HG02763 (cell line): ENCODE measurements around the gene PTGES3.
A peak's percentile ranks its signal among the peaks of the same experiment; 100 is the strongest.
"Not testable (repeated sequence)": the region's sequence is repeated elsewhere in the genome, so short reads cannot be mapped to it uniquely, and the experiment has no call there.

Source experiments
- ATAC-seq: cut with Tn5 transposase; IDR thresholded peaks from one replicate; pipeline ENCODE4 v1.9.1; 2021; ENCODE audit warnings: mild to moderate bottlenecking, moderate library complexity; ENCODE audit not compliant: unreplicated experiment

PTGES3 gene, protein sequence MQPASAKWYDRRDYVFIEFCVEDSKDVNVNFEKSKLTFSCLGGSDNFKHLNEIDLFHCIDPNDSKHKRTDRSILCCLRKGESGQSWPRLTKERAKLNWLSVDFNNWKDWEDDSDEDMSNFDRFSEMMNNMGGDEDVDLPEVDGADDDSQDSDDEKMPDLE

DNA sequence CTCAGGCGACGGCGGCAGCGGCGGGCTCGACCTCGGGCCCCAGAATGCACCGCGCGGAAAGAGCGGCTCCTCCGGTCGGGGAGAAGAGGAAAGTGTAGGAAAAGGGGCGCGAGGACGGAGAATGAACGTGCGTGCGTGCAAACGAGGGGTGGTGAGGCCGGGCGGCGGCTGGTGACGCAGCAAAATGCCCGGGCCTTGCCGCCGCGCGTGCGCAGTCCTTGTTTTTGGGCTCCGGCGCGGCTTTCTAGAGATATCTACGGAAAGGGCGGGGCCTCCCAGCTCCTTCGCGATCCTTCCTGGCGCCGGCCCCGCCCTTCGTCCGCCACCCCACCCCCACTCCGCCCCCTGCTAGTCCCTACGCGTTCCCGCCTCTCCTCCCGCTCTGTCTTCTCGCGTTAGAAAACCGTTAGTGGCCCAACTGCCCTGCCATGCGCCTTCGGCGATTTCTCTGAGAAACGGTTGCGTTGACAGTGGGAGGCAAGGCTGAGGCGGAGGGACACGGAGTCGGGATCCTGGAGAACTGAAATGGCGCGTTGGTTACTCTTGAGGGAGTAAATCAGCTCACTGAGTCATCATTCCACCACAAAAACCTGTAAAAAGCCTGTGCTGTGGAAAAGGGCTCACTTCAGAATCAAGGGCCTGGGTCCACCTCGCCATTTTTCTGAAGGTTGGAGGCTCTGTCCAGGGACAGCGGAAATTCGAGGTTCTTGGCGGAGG lies at the start of gene PTGES3:
Gene PTGES3, minus strand, starts transcription at position 156 of the 717 bp plus-strand sequence. CDS start 285 bp downstream, outside the sequence.
- ATAC-seq, result peak; percentile 63

DNA sequence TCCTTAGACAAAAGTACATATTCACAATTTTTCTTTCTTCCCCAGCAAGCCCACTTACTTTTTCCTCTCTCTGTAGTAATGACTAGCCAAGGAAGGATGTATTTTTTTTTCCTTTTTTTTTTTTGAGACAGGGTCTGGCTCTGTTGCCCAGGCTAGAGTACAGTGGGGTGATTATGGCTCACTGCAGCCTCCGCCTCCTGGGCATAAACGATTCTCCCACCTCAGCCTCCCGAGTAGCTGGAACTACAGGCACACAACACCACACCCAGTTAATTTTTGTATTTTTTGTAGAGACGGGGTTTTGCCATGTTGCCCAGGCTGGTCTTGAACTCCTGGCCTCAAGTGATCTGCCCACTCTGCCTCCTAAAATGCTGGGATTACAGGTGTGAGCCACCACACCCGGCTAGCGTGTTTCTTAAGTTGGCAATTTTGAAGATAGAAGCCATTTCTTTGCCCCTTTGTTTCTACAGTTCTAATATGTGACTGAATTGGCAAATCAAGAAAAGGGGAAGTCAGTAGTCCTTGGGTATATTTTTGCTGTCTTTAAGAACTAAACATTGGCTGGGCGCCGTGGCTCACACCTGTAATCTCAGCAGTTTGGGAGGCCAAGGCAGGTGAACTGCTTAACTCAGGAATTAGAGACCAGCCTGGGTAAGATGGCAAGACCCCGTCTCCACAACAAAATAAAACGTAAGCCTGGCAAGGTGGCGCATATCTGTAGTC lies 40.2 kb upstream of the PTGES3 start:
- ATAC-seq, result no peak

DNA sequence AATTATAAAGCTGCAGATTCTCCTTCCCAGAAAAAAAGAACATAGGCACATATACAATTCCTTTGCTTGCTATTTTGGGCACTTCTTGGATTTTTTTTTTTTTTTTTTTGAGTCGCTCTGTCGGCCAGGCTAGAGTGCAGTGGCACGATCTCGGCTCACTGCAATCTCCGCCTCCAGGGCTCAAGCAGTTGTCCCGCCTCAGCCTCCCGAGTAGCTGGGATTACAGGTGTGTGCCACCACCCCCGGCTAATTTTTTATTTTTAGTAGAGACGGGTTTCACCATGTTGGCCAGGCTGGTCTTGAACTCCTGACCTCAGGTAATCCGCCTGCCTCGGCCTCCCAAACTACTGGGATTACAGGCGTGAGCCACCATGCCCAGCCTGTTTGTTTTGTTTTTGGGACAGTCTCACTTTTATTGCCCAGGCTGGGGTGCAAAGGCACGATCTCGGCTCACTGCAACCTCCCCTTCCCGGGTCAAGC lies 38.2 kb upstream of the PTGES3 start:
- not testable (repeated sequence) for ATAC-seq

DNA sequence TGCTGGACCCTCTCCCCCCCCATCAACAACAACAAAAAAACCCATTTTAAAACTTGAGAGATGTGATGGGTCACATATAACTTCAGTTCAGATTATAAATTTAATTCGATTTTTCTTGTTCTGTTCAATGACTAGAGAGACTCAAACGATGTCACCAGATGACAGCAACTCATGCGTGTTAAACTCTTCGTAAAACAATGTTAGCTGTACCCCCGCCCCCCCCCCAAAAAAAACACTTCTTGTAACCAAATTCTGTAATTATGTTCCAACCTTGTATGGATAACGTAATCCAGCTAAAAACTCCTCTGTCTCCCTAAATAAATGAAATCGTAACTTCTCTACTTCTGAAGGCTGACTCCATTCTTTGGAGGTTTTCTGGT lies 37.6 kb upstream of the PTGES3 start:
- no peak for ATAC-seq

DNA sequence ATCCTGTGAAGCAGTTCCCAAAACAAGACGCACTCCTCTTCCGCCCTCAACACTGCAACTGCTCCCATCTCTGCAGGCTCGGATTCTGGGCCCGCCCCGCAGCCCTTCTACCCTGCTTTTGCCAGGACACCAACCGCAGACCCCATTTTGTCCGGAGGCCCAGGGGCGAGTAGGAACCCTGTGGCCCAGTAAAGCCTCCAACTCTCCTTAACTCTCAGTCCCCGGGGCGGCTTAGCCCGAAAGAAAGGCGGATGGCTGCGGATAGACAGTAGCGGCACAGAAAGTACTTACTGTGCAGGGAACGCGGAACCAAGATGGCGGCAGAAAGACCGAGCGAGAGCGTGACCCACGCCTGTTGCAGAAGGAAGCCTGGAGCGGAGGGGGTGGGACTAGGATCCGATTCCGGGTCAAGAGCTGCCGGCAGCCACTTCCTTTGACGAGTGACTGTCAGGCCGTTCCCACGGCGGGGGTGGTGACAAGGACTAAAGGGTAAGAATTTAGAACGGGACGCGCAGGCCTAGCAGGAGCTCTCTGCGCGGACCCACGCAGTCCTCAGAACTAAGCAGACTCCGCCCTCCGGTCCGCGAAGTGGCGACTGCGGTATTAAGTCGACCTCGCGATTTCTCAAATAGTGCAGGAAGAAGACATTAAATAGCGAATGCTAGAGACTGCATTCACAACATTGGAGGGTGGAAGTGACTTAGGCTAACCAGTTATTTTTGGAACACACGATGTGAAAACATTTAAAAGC lies 37.1 kb upstream of the PTGES3 start, which contains the start of gene NACA:
Gene NACA, minus strand, starts transcription at position 328 of the 751 bp plus-strand sequence. CDS start 778 bp downstream, outside the sequence.
- ATAC-seq, result peak; percentile 94

DNA sequence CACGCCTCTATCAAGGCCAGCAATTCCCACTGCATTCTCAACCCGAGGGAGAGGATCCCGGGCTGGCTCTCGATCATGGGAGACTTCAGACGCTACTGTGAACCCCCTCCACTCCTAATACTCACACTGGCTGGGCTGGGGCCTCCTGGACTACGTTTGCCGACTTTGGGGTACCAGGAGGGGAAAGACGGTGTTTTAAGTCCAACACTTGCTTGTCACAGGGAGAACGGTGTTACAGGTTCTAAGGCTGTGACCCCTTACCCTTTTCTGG lies 36.6 kb upstream of the PTGES3 start:
- no peak for ATAC-seq

DNA sequence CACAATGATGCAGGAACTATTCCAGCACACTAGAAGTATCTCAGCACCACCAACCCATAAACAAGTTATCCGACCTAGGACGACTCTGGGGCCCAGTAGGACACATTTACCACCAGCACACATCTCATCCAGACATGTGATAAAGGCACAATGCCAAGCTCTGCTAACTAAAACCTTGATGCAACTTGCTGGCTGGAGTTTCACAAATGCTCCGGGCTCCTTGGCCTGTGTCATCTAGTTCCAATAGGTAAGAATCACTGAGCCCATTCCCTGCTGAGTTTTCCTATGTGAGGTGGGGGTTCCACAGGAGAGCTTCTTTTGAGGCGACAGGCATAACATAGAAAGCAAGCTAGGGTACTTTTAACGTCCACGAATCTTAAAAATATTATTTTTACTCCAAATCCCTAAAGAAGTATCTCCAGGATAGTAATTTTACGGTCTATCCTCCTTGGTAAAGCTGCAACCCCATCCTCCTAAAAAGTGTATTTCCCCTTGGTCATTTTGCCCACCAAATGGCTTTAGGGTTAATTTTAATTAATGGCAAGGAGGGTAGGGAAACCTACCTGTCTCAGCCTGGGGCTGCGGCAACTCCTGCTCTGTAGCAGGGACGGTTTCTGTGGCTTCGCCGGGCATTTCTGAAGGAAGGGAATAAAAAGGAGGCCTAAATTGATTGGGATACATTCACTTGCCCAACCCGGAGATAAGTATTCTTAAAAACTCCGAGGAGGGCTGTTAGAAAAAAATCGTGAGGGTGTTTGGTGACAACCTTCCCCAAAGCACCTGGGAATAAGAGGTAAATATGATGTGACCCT lies 36.0 kb upstream of the PTGES3 start:
- no peak for ATAC-seq

DNA sequence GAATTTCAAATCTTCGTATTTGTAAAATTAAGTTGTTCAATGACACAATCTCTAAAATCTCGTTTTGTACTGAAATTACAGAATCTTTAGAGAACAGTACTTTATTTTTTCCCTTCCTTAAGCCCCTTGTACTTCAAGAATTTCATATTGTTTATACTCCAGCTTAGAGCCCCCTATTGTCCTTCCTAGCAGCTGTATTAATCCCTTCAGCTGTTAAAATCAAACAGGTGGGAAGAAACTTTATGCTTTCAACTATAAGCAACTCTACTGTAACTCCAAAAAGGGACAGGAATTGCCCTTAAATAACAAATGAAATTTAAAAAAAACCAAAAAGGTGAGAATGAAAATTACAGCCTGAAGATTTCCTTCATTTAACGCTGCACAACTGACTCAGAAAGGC lies 35.3 kb upstream of the PTGES3 start:
- ATAC-seq, result no peak

DNA sequence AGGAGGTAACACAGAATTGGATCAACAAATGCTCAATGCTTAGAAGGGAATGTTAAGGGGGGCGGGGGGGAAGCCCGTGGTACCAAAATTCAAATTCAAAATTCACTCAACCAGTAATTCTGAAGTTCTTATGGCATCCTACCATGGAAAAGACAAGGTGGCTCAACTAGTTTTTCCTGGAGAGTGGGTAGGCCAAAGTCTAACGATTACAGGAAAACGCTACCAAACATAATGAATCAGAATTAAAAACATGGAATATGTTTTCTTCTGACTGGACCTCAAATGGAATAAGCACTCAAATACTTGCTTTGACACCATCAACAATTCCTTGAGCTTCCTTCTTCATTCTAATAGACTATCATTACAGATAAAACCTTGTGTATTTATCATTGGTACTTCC lies 34.7 kb upstream of the PTGES3 start:
- ATAC-seq, result no peak

DNA sequence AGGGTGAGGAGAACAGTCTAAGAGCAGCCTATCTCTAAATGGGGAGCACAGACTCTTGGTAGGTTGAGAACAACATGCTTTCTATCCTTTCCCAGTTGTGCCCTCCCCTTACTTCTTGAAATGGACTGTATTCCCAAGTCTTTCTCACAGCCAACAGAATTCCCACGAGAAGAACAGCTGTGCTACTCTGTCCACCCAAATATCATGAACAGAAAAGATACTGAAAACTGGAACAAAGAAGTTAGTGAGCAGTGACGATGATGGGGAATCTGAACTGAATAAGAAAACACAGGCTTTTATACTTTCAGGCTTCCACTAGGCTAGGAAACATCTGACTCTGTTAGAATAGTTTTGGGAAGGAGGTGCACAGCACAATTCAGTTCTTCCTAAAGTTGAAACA lies 33.6 kb upstream of the PTGES3 start:
- ATAC-seq, result no peak

DNA sequence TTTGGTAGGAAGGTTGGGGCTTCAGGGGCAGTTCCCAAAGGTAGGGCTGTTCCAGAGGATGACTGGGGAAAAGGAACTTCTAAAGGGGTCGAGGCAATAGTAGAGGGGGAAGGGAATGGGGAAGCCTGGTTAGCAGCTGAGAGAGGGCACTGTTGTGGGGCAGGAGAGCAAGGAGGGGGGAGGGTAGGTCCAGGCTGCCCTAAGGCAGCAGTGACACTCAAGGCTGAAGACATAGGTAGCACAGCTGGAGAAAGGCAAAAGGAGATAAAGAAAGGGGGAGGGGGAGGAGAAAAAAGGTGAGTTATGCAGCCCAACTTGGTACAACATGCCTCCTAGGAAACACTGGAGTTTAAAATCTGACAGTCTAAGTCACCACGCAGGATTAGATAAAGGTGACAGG lies 33.1 kb upstream of the PTGES3 start:
- ATAC-seq, result no peak

DNA sequence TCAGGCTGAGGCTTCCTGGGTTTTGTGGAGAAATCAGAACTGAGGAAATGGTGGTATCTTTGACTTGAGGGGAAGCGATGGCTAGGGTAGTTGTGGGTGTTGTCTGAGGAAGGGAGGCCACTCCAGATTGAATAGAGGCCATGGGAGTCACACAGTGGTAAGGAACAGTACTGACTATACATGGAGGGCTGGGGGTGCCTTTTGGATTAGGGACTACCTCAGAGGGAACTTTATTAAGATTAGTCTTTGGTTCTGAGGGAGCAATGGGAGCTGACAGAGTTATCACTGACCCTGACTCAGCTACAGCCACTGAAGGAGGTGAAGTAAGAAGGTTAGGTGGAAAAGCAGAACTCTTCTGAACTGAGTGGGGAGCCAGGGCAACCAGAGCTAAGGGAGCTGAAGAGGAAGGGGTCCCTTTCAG lies 32.7 kb upstream of the PTGES3 start:
- ATAC-seq, result no peak

DNA sequence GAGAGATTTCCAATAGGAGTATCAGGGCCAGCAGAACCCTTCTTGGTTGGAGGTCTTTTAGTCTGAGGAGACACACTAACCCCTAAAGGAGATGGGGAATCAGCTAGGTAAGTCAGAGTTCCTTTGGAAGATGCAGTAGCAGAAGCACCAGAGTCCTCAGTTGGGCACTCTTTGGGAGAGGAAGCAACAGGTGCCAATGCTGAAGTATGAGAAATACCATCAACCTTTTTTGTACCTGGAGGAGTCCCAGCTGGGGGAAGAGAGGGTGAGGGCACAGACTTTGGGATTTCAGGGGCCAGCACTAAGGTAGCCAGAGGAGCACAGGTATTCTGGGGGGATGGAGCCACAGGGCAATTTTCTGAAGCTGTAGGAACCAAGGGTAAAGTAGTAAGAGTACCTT lies 31.0 kb upstream of the PTGES3 start:
- no peak for ATAC-seq

DNA sequence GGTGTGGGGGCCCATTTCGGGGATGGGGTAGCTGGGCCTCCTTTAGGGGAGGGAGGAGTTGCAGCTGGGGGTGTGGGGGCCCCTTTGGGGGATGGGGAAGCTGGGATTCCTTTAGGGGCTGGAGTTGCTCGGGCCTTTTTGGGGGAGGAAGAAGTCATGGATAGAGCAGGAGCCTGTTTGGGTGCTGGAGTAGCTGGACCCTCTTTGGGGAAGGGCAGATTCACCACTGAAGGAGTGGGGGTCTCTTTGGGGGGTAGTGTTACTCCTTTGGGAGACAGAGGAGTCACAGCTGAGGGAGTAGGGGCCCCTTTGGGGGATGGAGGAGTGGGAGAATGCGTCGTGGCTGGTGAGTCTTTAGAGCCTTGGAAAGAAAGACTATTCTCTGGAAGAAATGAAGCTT lies 30.6 kb upstream of the PTGES3 start:
- ATAC-seq, result no peak

DNA sequence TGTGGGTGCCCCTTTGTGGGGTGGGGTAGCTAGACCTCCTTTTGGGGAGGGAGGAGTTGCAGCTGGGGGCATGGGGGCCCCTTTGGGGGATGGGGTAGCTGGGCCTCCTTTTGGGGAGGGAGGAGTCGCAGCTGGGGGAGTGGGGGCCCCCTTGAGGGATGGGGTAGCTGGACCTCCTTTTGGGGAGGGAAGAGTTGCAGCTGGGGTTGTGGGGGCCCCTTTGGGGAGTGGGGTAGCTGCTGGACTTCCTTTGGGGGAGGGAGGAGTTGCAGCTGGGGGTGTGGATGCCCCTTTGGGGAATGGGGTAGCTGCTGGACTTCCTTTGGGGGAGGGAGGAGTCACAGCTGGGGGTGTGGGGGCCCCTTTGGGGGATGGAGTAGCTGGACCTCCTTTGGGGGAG lies 30.1 kb upstream of the PTGES3 start:
- ATAC-seq, result no peak

DNA sequence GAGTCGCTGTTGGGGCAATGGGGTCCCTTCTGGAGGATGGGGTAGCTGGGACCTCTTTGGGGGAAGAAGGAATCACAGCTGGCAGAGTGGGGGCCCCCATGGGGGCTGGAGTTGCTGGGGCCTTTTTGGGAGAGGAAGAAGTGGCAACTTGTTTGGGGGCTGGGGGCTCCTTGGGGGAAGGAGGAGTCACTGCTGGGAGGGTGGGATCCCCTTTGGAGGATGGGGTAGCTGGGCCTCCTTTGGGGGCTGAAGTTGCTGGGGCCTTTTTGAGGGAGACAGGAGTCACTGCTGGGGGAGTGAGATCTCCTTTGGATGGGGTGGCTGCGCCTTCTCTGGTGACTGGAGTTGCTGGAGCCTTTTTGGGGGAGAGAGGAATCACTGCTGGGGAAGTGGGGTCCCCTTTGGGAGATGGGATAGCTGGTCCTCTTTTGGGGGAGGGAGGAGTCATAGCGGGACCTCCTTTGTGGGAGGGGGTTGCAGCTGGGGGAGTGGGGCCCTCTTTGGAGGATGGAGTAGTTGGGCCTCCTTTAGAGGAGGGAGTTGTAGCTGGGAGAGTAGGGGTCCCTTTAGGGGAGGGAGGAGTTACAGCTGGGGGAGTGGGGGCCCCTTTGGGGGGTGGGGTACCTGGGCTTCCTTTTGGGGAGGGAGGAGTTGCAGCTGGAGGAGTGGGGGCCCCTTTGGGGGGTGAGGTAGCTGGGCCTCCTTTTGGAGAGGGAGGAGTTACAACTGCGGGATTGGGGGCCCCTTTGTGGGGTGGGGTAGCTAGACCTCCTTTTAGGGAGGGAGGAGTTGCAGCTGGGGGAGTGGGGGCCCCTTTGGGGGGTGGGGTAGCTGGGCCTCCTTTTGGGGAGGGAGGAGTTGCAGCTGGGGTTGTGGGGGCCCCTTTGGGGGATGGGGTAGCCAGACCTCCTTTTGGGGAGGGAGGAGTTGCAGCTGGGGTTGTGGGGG lies 29.1 kb upstream of the PTGES3 start:
- no peak for ATAC-seq

DNA sequence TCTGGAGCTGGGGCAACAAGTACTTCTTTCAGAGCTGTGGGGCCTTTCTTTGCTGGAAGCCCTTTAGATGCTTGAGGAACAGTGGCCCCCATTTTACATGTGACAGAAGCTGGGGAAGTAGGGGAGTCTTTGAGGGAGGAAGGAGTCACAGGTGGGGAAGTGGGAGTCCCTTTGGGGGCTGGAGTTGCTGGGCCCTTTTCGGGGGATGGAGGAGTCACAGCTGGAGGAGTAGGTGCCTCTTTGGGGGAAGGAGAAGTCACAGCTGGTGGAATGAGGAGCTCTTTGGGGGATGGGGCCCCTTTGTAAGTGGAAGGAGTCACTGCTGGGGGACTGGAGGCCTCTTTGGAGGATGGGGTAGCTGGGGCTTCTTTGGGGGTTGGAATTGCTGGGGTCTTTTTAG lies 28.4 kb upstream of the PTGES3 start:
- no peak for ATAC-seq

DNA sequence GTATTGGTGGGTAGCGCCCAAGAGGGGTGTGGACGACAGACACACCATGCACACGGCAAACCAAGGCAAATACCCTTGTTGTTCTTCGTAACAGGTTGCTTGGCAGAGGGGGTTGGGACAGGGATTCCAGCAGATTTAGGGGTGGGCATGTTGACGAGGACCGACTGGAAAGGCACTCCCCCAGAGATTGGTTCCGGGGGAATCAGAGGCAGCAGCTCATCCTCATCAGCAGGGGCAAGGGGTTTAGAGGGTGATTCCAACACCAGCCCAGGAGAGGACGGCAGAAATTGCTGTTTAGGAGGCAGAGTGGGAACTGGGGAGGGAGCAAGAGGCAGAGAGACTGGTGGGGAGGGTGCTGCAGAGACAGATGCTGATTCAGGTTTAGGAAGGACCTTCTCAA lies 27.7 kb upstream of the PTGES3 start:
- ATAC-seq, result no peak

DNA sequence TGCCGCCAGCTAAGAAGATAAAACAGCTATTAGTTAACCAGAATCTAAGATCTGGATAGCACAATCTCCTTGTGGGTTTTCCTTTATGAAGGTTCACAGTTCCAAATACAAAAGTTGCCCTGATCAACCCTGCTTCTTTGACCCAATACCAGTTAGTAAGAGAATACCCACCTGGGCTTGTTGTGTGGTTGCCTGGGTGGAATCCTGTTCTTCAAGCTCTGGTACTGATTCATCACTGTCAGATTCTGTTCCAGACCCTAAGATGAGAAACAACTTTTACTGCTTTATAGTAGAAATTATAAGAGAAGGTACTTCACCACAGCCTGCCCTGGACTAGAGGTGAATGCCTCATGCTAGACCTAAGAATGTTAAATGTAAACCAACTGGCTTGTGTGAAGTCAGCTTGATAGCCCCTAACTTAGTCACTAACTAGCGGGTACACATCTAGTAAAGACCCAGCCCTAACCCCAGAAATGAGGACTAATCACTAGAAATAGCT lies 26.4 kb upstream of the PTGES3 start:
- no peak for ATAC-seq
